Muscle of leg (tissue), 16 donors: ENCODE results near the gene COQ4. TPM values are rescaled to one million over a fixed set of nuclear protein-coding genes. Genes with fewer than 3 reads are reported as not detected.
A peak's percentile ranks its signal among the peaks of the same experiment; 100 is the strongest.
"Not testable (repeated sequence)": the region's sequence is repeated elsewhere in the genome, so short reads cannot be mapped to it uniquely, and the experiment has no call there.

Experiments used
- DNase-seq: peaks from one replicate; pipeline ENCODE4 v3.0.0; 2013
- H3K27ac ChIP-seq: one replicate; pipeline ENCODE4 v1.5.1; 2013; ENCODE audit warnings: mild to moderate bottlenecking, low read length, control low read depth
- H3K27me3 ChIP-seq: one replicate; pipeline ENCODE4 v1.6.1; 2013; ENCODE audit warnings: low read length; ENCODE audit not compliant: control insufficient read depth, insufficient read depth
- H3K36me3 ChIP-seq: one replicate; pipeline ENCODE4 v1.6.1; 2013; ENCODE audit warnings: low read length; ENCODE audit not compliant: control insufficient read depth, insufficient read depth
- H3K4me1 ChIP-seq: one replicate; pipeline ENCODE4 v1.6.1; 2013; ENCODE audit warnings: low read length; ENCODE audit not compliant: control insufficient read depth, insufficient read depth
- H3K4me3 ChIP-seq: one replicate; pipeline ENCODE4 v1.5.1; 2013; ENCODE audit warnings: low read length, control low read depth
- H3K9me3 ChIP-seq: replicated peaks from 2 replicates; pipeline ENCODE4 v1.6.1; 2013; ENCODE audit warnings: low read depth, low read length; ENCODE audit not compliant: control insufficient read depth
- WGBS: methylation state at CpG from one replicate; pipeline ENCODE4 v1.1.5; 2013; ENCODE audit warnings: missing lambda C conversion rate; ENCODE audit not compliant: insufficient coverage; 5-methylcytosine and 5-hydroxymethylcytosine counted together
- long read RNA-seq, 11 donors: transcript quantifications; one replicate each; lab custom pipeline, GENCODE V29; 2026
- polyA plus RNA-seq, 8 donors: library from polyadenylated mRNA; unstranded; fragments of 120-200 nt; gene quantifications; one replicate each; pipeline versions ENCODE4 v1.2.1 to v1.2.3, GENCODE V29; 2013; ENCODE audit warnings: inconsistent platforms in 1 of 8, low replicate concordance in 1 of 8; ENCODE audit not compliant: insufficient read length in 8 of 8, insufficient read depth in 1 of 8
- total RNA-seq: library from RNA; stranded (reverse); fragments of 120-200 nt; gene quantifications from one replicate; pipeline ENCODE4 v1.2.4, GENCODE V29; 2013

Gene COQ4
- total RNA-seq (26.0 TPM), polyA plus RNA-seq (10 to 100 TPM; 24.4 to 39.3 (median 32.8) TPM)
- long read RNA-seq, donor 1, partial matches to known transcripts, result 8 of 15 reads
- long read RNA-seq, donor 1, other reads (novel, unspliced or antisense), result 0 of 15 reads
- long read RNA-seq, donor 2, partial matches to known transcripts, result 0 of 2 reads
- long read RNA-seq, donor 2, other reads (novel, unspliced or antisense), result 0 of 2 reads
- long read RNA-seq, donor 3, partial matches to known transcripts, result 16 of 23 reads
- long read RNA-seq, donor 3, other reads (novel, unspliced or antisense), result 0 of 23 reads
- long read RNA-seq, donor 4, transcript COQ4-201 (7 exons, 1,548 nt), result major isoform, 5 of 19 reads
- long read RNA-seq, donor 4, partial matches to known transcripts, result 5 of 19 reads
- long read RNA-seq, donor 4, other reads (novel, unspliced or antisense), result 5 of 19 reads
- long read RNA-seq, donor 5, transcript COQ4-201 (7 exons, 1,548 nt), result major isoform, 10 of 24 reads
- long read RNA-seq, donor 5, partial matches to known transcripts, result 0 of 24 reads
- long read RNA-seq, donor 5, other reads (novel, unspliced or antisense), result 10 of 24 reads
- long read RNA-seq, donor 6, transcript COQ4-201 (7 exons, 1,548 nt), result major isoform, 11 of 15 reads
- long read RNA-seq, donor 6, partial matches to known transcripts, result 0 of 15 reads
- long read RNA-seq, donor 6, other reads (novel, unspliced or antisense), result 0 of 15 reads
- long read RNA-seq, donor 7, transcript COQ4-201 (7 exons, 1,548 nt), result major isoform, 8 of 14 reads
- long read RNA-seq, donor 7, partial matches to known transcripts, result 0 of 14 reads
- long read RNA-seq, donor 7, other reads (novel, unspliced or antisense), result 5 of 14 reads
- long read RNA-seq, donor 8, partial matches to known transcripts, result 0 of 10 reads
- long read RNA-seq, donor 8, other reads (novel, unspliced or antisense), result 5 of 10 reads
- long read RNA-seq, donor 9, transcript COQ4-201 (7 exons, 1,548 nt), result major isoform, 8 of 25 reads
- long read RNA-seq, donor 9, partial matches to known transcripts, result 13 of 25 reads
- long read RNA-seq, donor 9, other reads (novel, unspliced or antisense), result 0 of 25 reads
- long read RNA-seq, donor 10, partial matches to known transcripts, result 0 of 10 reads
- long read RNA-seq, donor 10, other reads (novel, unspliced or antisense), result 6 of 10 reads
- long read RNA-seq, donor 11, partial matches to known transcripts, result 0 of 15 reads
- long read RNA-seq, donor 11, other reads (novel, unspliced or antisense), result 7 of 15 reads

DNA sequence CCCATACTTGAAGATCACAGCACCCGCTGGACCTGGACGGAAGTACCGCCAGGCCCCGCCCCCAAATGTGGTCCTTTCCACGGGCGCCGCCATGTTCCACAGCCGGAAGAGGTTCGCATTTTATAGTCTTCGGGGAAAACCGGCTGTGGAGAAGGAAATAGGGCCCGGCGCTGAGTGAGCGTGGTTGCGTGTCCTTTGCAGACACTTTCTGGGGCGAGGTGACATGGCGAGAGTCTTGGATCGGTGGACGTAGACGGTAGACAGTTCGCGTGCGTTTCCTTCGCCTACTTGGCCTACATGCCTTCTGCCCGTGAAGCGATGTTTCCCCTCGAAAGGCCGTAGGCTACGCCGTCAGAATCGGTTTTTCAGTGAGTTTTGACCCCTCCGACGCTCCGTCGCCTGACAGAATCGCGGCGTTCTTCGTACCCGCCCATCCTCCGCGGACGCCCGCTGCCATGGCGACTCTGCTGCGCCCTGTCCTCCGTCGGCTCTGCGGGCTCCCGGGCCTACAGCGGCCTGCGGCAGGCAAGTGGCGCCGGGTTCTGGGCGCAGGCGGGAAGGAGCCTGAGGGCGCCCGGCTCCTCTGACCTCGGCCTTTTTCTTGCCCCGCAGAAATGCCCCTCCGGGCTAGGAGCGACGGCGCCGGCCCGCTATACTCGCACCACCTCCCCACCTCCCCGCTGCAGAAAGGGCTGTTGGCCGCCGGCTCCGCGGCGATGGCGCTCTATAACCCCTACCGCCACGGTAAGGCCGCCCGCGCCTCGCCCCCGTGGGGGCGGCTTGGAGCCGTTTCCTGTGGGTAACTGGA lies at the start of gene COQ4, which contains the start of gene TRUB2:
TSS of gene COQ4 (plus strand) at position 436 of the 808 bp plus-strand sequence. CDS start at position 456, 20 bp downstream.
TSS of gene TRUB2 (minus strand) at position 44 of the 808 bp plus-strand sequence. CDS start at position 5, 39 bp downstream.
- H3K36me3 ChIP-seq, result peaks cover 44% of the 10 kb centered on the region
- H3K9me3 ChIP-seq, result no peaks in the 10 kb centered on the region
- H3K27ac ChIP-seq, result peak within 1 kb of the TSS; percentile 99
- no peaks in the 10 kb centered on the region for H3K27me3 ChIP-seq
- peaks cover 18% of the 10 kb centered on the region for H3K4me1 ChIP-seq
- WGBS, result 0% methylated on average over 83 of the region's 83 CpGs
- H3K4me3 ChIP-seq, result peak within 1 kb of the TSS; percentile 98
- peak; percentile 99 for DNase-seq

GRCh38 chr9:128274245-128274644 lies 48.4 kb upstream of the COQ4 start:
- Histone ChIP-seq H3K27me3 (no peaks in the 10 kb centered on the region), H3K4me3 (no peak overlapping the region), H3K27ac (no peak overlapping the region), H3K9me3 (no peaks in the 10 kb centered on the region), H3K36me3 (peaks cover 38% of the 10 kb centered on the region), H3K4me1 (peaks cover 22% of the 10 kb centered on the region)
- WGBS, result 60% methylated on average over 3 of the region's 8 CpGs
- DNase-seq, result no peak

- peak; percentile 65 for DNase-seq
- H3K27ac ChIP-seq, result peak within 1 kb of the TSS; percentile 93
- H3K36me3 ChIP-seq, result peaks cover 30% of the 10 kb centered on the region
- WGBS, result under 1% methylated on average over 53 of the region's 57 CpGs
- H3K4me1 ChIP-seq, result peaks cover 22% of the 10 kb centered on the region
- no peaks in the 10 kb centered on the region for H3K9me3 ChIP-seq
- H3K4me3 ChIP-seq, result peak within 1 kb of the TSS; percentile 97
- H3K27me3 ChIP-seq, result no peaks in the 10 kb centered on the region
Observed at GRCh38 chr9:128275198-128276007, 47.2 kb upstream of the COQ4 start, which contains the start of gene GOLGA2. Gene GOLGA2, minus strand, starts transcription at chr9:128276007. Its CDS starts 31 bp downstream, at chr9:128275976.

- under 1% methylated on average over 38 of the region's 38 CpGs for WGBS
- H3K9me3 ChIP-seq, result no peaks in the 10 kb centered on the region
- peak; percentile 99 for DNase-seq
- peak within 1 kb of the TSS; percentile 93 for H3K27ac ChIP-seq
- H3K4me1 ChIP-seq, result peaks cover 22% of the 10 kb centered on the region
- peaks cover 26% of the 10 kb centered on the region for H3K36me3 ChIP-seq
- H3K27me3 ChIP-seq, result no peaks in the 10 kb centered on the region
- peak within 1 kb of the TSS; percentile 97 for H3K4me3 ChIP-seq
Observed at GRCh38 chr9:128276008-128276573, 46.5 kb upstream of the COQ4 start, which contains the start of gene SWI5. Gene SWI5, plus strand, starts transcription at chr9:128276276.

DNA sequence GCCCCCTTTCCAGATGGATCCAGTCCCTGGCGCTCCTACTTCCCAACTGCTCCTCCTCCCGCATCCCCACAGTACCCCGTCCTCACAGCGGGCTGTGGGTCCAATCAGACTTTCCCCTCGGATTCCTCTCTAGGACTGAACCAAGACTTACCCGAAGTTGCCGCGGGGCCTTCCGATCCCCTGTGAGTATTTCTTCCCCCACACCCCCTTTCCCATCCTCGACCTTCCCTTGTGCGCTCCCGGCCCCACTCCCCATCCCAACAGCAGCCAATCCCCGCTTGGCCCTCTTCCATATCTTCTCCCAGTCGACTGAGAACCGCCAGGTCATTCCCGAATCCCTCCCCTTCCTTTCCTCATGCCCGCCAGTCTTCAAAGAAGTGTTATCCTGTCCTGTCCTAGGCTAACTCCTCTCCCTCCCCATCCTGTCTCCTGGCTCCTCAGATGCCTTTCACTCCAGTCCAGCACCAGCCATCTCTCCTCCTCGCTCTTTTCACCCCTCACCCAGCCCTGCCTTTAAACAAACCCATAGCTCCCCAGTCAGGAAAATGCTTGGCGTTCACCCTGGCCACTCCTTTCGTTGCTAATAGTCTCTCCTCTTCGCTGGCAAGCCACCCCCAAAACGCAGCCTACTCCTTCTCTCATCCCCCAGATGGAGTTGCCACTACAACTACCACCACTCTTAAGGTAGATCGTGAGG lies 45.9 kb upstream of the COQ4 start:
- Histone ChIP-seq H3K27ac (peak overlapping the region; percentile 93), H3K4me3 (peak overlapping the region; percentile 77), H3K4me1 (peaks cover 22% of the 10 kb centered on the region), H3K9me3 (no peaks in the 10 kb centered on the region), H3K36me3 (peaks cover 19% of the 10 kb centered on the region), H3K27me3 (no peaks in the 10 kb centered on the region)
- DNase-seq, result peak; percentile 80
- WGBS, result 5% methylated on average over 20 of the region's 23 CpGs

DNA sequence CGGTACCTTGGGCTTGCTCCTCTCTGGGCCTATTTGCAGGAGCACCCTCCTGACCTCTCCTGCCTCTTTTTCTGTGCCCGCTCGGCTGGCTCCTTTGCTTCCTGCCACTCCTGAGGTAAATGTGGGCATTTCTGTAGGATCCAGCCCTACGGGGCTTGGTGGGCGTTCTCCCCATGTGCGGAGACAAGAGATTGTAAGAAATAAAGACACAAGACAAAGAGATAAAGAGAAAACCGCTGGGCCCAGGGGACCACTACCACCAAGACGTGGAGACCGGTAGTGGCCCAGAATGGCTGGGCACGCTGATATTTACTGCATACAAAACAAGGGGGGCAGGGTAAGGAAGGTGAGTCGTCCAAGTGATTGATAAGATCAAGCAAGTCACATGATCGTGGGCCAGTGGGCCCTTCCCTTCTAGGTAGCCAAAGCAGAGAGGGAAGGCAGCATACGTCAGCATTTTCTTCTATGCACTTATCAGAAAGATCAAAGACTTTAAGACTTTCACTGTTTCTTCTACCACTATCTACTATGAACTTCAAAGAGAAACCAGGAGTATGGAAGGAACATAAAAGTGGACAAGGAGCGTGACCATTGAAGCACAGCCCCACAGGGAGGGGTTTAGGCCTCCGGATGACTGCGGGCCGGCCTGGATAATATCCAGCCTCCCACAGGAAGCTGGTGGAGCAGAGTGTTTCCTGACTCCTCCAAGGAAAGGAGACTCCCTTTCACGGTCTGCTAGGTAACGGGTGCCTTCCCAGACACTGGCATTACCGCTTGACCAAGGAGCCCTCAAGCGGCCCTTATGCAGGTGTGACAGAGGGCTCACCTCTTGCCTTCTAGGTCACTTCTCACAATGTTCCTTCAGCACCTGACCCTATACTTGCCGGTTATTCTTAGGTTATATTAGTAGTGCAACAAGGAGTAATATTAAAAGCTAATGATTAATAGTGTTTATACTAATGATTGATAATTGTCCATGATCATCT lies 43.3 kb upstream of the COQ4 start:
- not testable (repeated sequence) for H3K27ac ChIP-seq, DNase-seq, H3K9me3 ChIP-seq, H3K36me3 ChIP-seq, H3K4me3 ChIP-seq, H3K27me3 ChIP-seq
- H3K4me1 ChIP-seq, result peaks cover 14% of the 10 kb centered on the region
- 73% methylated on average over 9 of the region's 22 CpGs for WGBS

- WGBS, result 94% methylated on average over 5 of the region's 5 CpGs
- Histone ChIP-seq H3K27me3 (no peaks in the 10 kb centered on the region), H3K36me3 (peaks cover 1% of the 10 kb centered on the region), H3K9me3 (no peaks in the 10 kb centered on the region), H3K27ac (no peak overlapping the region), H3K4me1 (peaks cover 7% of the 10 kb centered on the region), H3K4me3 (no peak overlapping the region)
- no peak for DNase-seq
Observed at GRCh38 chr9:128280084-128280622, 42.5 kb upstream of the COQ4 start.
